Ovary (tissue), 9 donors: ENCODE results near the gene WDR54. TPM values are rescaled to one million over a fixed set of nuclear protein-coding genes. Genes with fewer than 3 reads are reported as not detected.

Experiments used
- DNase-seq, 5 donors: peaks; one replicate each; pipeline ENCODE4 v3.0.0-alpha.2; 2019 to 2020
- H3K27ac ChIP-seq, 2 donors: fragments of 200-600 bp; one replicate each; pipeline versions ENCODE4 v1.5.1 to v1.8.0; 2019 to 2022
- H3K27me3 ChIP-seq: fragments of 200-600 bp; one replicate; pipeline ENCODE4 v1.8.0; 2022
- H3K36me3 ChIP-seq: fragments of 200-600 bp; sonication (generic); one replicate; pipeline ENCODE4 v1.5.1; 2019
- H3K4me1 ChIP-seq: one replicate; pipeline ENCODE4 v1.8.1; 2013; ENCODE audit warnings: mild to moderate bottlenecking, moderate library complexity; ENCODE audit not compliant: insufficient read depth
- H3K4me3 ChIP-seq: fragments of 200-600 bp; sonication (generic); one replicate; pipeline ENCODE4 v1.5.1; 2017
- H3K9me3 ChIP-seq, 2 donors: fragments of 200-600 bp in 1 of 2; sonication (generic) in 1 of 2; one replicate each; pipeline versions ENCODE4 v1.5.1 to v1.8.1; 2013 to 2019; ENCODE audit warnings: mild to moderate bottlenecking in 1 of 2, moderate library complexity in 1 of 2
- CTCF ChIP-seq, 3 donors: fragments of 450-650 bp in 2 of 3; fragments of 200-600 bp in 1 of 3; IDR thresholded peaks; one replicate each; pipeline versions ENCODE4 v1.5.1 to v1.8.0; 2016 to 2022; ENCODE audit warnings: antibody characterized with exemption in 3 of 3, mild to moderate bottlenecking in 1 of 3
- EP300 ChIP-seq: sonication (generic); formaldehyde crosslinking; IDR thresholded peaks from one replicate; pipeline ENCODE4 v1.6.1; 2017; ENCODE audit warnings: antibody characterized with exemption
- POLR2A ChIP-seq: fragments of 450-650 bp; IDR thresholded peaks from one replicate; pipeline ENCODE4 v1.6.1; 2017; ENCODE audit warnings: antibody characterized with exemption, mild to moderate bottlenecking, moderate library complexity
- WGBS, 3 donors: extraction: QIAGEN DNeasy Blood & Tissue Kit in 1 of 3; methylation state at CpG; one replicate each; pipeline versions ENCODE4 v1.1.5 to v1.1.7; 2013 to 2017; 5-methylcytosine and 5-hydroxymethylcytosine counted together
- intact Hi-C, 4 donors: fragments of 100-400 bp; cut with DNase I; formaldehyde crosslinking; loops; one replicate each; pipeline versions ENCODE4 v1.11.0 to v1.15.1; 2022 to 2023
- polyA plus RNA-seq, 2 donors: library from polyadenylated mRNA; stranded (reverse); fragments of 200-250 nt in 1 of 2; fragments of 350-450 nt in 1 of 2; fragmentation: Illumina TruSeq in 1 of 2; extraction: RNeasy Lipid Tissue Mini Kit (QIAGEN cat#74804) in 1 of 2; gene quantifications; one replicate each; pipeline ENCODE4 v1.2.3, GENCODE V29; 2013 to 2014
- total RNA-seq, 7 donors: library from RNA; depleted of rRNA in 2 of 7; stranded (reverse); fragments of >200 nt in 2 of 7; fragmentation: NEBNext Ultra II Directional in 3 of 7; extraction: Animal tissue kit (Norgen Biotek cat#: 25700) in 3 of 7; gene quantifications; one replicate each; pipeline versions ENCODE4 v1.1.0 to v1.2.4, GENCODE V29; 2016 to 2023
- donor health status: DM: no; HTN: no; CAD: no; lungs with moderate emphysema.
- donor health status: DM: no; HTN: no; CAD: no.
- donor health status: Bipolar disorder and iron deficiency.
- donor health status: DM: yes; HTN: yes; CAD: no.
- donor health status: DM: no; HTN: no; CAD: no.
- donor health status: DM: yes; HTN: yes; CAD: no.

Gene WDR54
- total and polyA plus RNA-seq, 9 donors = 8.6 to 41.6 (median 16.2) TPM

DNA sequence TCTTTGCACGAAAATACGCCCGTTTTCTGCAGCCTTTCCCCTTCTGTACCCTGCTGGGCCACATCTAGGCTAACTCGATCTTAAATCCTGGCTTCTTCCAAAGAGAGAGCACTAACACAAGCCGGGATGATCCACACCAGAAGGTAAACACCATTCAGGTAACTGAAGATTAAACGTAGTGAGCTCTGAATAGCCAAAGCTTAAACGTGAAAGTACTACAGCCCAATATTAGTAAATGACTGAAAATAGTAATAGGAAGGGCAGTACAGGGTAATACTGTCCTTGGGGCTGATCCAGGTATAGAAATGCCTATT is 51.4 kb downstream of the WDR54 start:
- 4 to 14% (median 4%) methylated on average over 7 of the region's 7 CpGs for WGBS, 3 donors
- Histone ChIP-seq H3K27me3 (no peaks in the 10 kb centered on the region), H3K4me3 (peak overlapping the region; percentile 47), H3K4me1 (peaks cover 5% of the 10 kb centered on the region), H3K27ac (peak overlapping the region in 1 of 2 donors; percentile 83), H3K9me3 (no peaks in the 10 kb centered on the region), H3K36me3 (no peaks in the 10 kb centered on the region)
- intact Hi-C loops = loop anchor here in 1 of 4 donors (5.0 kb wide), 1 partner anchor 179 kb away; the partner anchor contains the start of gene SEMA4F
- DNase-seq = no peak
- TF ChIP-seq EP300 (no peak), CTCF (IDR thresholded peaks at IDR 0.05) (no peak), POLR2A (no peak)

DNA sequence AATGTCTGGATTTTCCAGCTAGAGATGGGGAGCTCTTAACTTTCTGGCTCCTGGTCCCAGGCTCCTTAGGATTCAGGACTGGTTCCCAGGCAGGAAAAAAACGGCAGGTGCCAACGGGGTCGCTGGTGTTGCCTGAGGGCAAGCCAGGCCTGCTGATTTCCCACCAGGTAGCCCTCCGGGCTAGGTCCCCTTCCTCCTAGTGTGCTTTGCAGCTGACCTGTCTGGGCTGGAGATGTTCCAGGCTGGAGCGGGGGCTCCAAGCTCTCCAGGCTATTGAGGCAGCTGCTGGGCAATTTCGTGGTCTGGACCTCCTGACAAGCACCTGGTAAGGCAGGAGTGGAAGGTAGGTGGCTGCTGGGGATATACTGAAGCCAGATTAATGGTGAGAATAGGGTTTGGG is 53.0 kb downstream of the WDR54 start:
- no peaks in the 10 kb centered on the region for H3K9me3 ChIP-seq
- DNase-seq = peak in 1 of 5 donors; percentile 33
- TF ChIP-seq EP300 (no peak), CTCF (IDR thresholded peaks at IDR 0.05) (no peak), POLR2A (no peak)
- peaks cover 5% of the 10 kb centered on the region for H3K4me1 ChIP-seq
- intact Hi-C loops = loop anchor here in 1 of 4 donors (5.0 kb wide), 1 partner anchor 178 kb away; the partner anchor contains the start of gene SEMA4F
- H3K36me3 ChIP-seq = no peaks in the 10 kb centered on the region
- no peaks in the 10 kb centered on the region for H3K27me3 ChIP-seq
- no peak overlapping the region for H3K27ac ChIP-seq
- 86 to 91% (median 87%) methylated on average over 6 of the region's 6 CpGs for WGBS, 3 donors
- H3K4me3 ChIP-seq = no peak overlapping the region

DNA sequence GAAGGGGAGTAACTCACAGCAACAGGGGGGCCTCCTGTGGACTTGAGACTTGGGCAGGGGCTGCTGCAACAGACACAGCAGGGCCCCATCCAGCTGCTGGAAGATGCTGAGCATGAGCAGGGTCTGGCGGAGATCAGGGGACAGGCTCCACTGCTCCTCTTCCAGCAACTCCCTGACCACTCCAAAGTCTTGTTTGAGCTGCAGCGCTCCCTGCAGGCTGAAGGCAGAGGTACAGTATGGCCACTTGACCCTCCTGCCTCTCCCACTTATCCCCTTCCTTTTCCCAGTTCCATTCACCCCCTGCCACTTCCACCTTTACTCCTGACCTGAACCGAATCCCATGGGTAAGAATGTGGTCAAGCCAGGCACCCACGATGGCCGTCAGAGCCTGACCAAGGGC is 53.4 kb downstream of the WDR54 start:
- no peaks in the 10 kb centered on the region for H3K36me3 ChIP-seq
- no peak for DNase-seq
- intact Hi-C loops = loop anchor here in 1 of 4 donors (5.0 kb wide), 1 partner anchor 177 kb away; the partner anchor contains the start of gene SEMA4F
- TF ChIP-seq POLR2A (no peak), CTCF (IDR thresholded peaks at IDR 0.05) (no peak), EP300 (no peak)
- no peaks in the 10 kb centered on the region for H3K27me3 ChIP-seq
- H3K9me3 ChIP-seq = no peaks in the 10 kb centered on the region
- 82 to 88% (median 88%) methylated on average over 5 of the region's 5 CpGs for WGBS, 3 donors
- no peak overlapping the region for H3K27ac ChIP-seq
- H3K4me1 ChIP-seq = peaks cover 5% of the 10 kb centered on the region
- H3K4me3 ChIP-seq = no peak overlapping the region

Other genes starting within 250 kb of the WDR54 start
- 100 to 1,000 TPM in 3 of 7 donors, 10 to 100 TPM in 4; 63.9 to 122 (median 94.5) TPM for gene MOB1A, start 242.9 kb upstream of the WDR54 start, total RNA-seq
- 10 to 100 TPM; 31.6 to 53.6 TPM for gene MOB1A, start 242.9 kb upstream of the WDR54 start, polyA plus RNA-seq
- 100 to 1,000 TPM in 1 of 7 donors, 10 to 100 TPM in 5, 1 to 10 TPM in 1; 6.5 to 229 (median 20.4) TPM for gene MTHFD2, start 223.1 kb upstream of the WDR54 start, total RNA-seq
- 10 to 100 TPM; 23.4 to 60.4 TPM for gene MTHFD2, start 223.1 kb upstream of the WDR54 start, polyA plus RNA-seq
- gene SLC4A5, start 78.3 kb upstream of the WDR54 start, total RNA-seq = 1 to 10 TPM; 1.5 to 6.3 (median 2.7) TPM
- gene SLC4A5, start 78.3 kb upstream of the WDR54 start, polyA plus RNA-seq = 1 to 10 TPM; 1.1 to 1.4 TPM
- gene DCTN1, start 41.4 kb upstream of the WDR54 start, total RNA-seq = 100 to 1,000 TPM in 5 of 7 donors, 10 to 100 TPM in 2; 58.5 to 127 (median 111) TPM
- 100 to 1,000 TPM in 1 of 2 donors, 10 to 100 TPM in 1; 59.5 to 108 TPM for gene DCTN1, start 41.4 kb upstream of the WDR54 start, polyA plus RNA-seq
- 1 to 10 TPM; 1.3 to 9.9 (median 4.5) TPM for gene C2orf81, start 111 bp upstream of the WDR54 start, total RNA-seq
- gene C2orf81, start 111 bp upstream of the WDR54 start, polyA plus RNA-seq = 1 to 10 TPM in 1 of 2 donors, under 1 TPM in 1; 0.85 to 5.1 TPM
- 10 to 100 TPM in 5 of 7 donors, 1 to 10 TPM in 2; 1.6 to 30.9 (median 12.2) TPM for gene RTKN, start 20.2 kb downstream of the WDR54 start, total RNA-seq
- 1 to 10 TPM; 8.6 TPM for gene RTKN, start 20.2 kb downstream of the WDR54 start, polyA plus RNA-seq
- 10 to 100 TPM in 6 of 7 donors, 1 to 10 TPM in 1; 9.4 to 60.9 (median 49.6) TPM for gene INO80B, start 33.4 kb downstream of the WDR54 start, total RNA-seq
- 10 to 100 TPM; 45.1 to 48.6 TPM for gene INO80B, start 33.4 kb downstream of the WDR54 start, polyA plus RNA-seq
- 10 to 100 TPM; 61.9 to 93.8 (median 73.3) TPM for gene WBP1, start 36.7 kb downstream of the WDR54 start, total RNA-seq
- gene WBP1, start 36.7 kb downstream of the WDR54 start, polyA plus RNA-seq = 100 to 1,000 TPM in 1 of 2 donors, 10 to 100 TPM in 1; 52.4 to 114 TPM
- 10 to 100 TPM; 26.3 to 38.6 (median 36.0) TPM for gene MOGS, start 43.7 kb downstream of the WDR54 start, total RNA-seq
- gene MOGS, start 43.7 kb downstream of the WDR54 start, polyA plus RNA-seq = 10 to 100 TPM; 20.4 to 24.6 TPM
- 100 to 1,000 TPM in 1 of 7 donors, 10 to 100 TPM in 6; 21.9 to 105 (median 85.1) TPM for gene MRPL53, start 51.0 kb downstream of the WDR54 start, total RNA-seq
- gene MRPL53, start 51.0 kb downstream of the WDR54 start, polyA plus RNA-seq = 10 to 100 TPM; 13.1 to 60.1 TPM
- gene CCDC142, start 61.3 kb downstream of the WDR54 start, total RNA-seq = 10 to 100 TPM; 13.1 to 31.1 (median 23.4) TPM
- gene CCDC142, start 61.3 kb downstream of the WDR54 start, polyA plus RNA-seq = 1 to 10 TPM; 3.7 to 8.7 TPM
- gene TTC31, start 61.4 kb downstream of the WDR54 start, total RNA-seq = 10 to 100 TPM; 15.1 to 21.7 (median 15.7) TPM
- gene TTC31, start 61.4 kb downstream of the WDR54 start, polyA plus RNA-seq = 10 to 100 TPM; 12.9 to 18.0 TPM
- gene LBX2, start 77.9 kb downstream of the WDR54 start, total RNA-seq = 1 to 10 TPM in 1 of 7 donors, under 1 TPM in 3, not detected in 3; 0.15 to 1.2 (median 0.28) TPM
- under 1 TPM in 1 of 2 donors, not detected in 1; 0.15 TPM for gene LBX2, start 77.9 kb downstream of the WDR54 start, polyA plus RNA-seq
- 10 to 100 TPM in 5 of 7 donors, 1 to 10 TPM in 2; 9.3 to 24.3 (median 12.2) TPM for gene PCGF1, start 86.0 kb downstream of the WDR54 start, total RNA-seq
- gene PCGF1, start 86.0 kb downstream of the WDR54 start, polyA plus RNA-seq = 10 to 100 TPM; 14.9 to 23.4 TPM
- gene TLX2, start 92.7 kb downstream of the WDR54 start, total RNA-seq = not detected
- not detected for gene TLX2, start 92.7 kb downstream of the WDR54 start, polyA plus RNA-seq
- gene DQX1, start 104.5 kb downstream of the WDR54 start, total RNA-seq = 1 to 10 TPM in 1 of 7 donors, under 1 TPM in 2, not detected in 4; 0.20 to 1.1 (median 0.24) TPM
- under 1 TPM in 1 of 2 donors, not detected in 1; 0.06 TPM for gene DQX1, start 104.5 kb downstream of the WDR54 start, polyA plus RNA-seq
- 100 to 1,000 TPM in 1 of 7 donors, 10 to 100 TPM in 6; 57.1 to 101 (median 70.4) TPM for gene AUP1, start 108.0 kb downstream of the WDR54 start, total RNA-seq
- 10 to 100 TPM; 65.8 to 87.1 TPM for gene AUP1, start 108.0 kb downstream of the WDR54 start, polyA plus RNA-seq
- gene HTRA2, start 108.2 kb downstream of the WDR54 start, total RNA-seq = 10 to 100 TPM; 28.7 to 47.6 (median 36.4) TPM
- 10 to 100 TPM; 37.5 to 38.9 TPM for gene HTRA2, start 108.2 kb downstream of the WDR54 start, polyA plus RNA-seq
- 1 to 10 TPM; 2.3 to 5.9 (median 4.4) TPM for gene LOXL3, start 132.2 kb downstream of the WDR54 start, total RNA-seq
- 1 to 10 TPM; 3.7 to 8.5 TPM for gene LOXL3, start 132.2 kb downstream of the WDR54 start, polyA plus RNA-seq
- gene DOK1, start 133.0 kb downstream of the WDR54 start, total RNA-seq = 10 to 100 TPM in 6 of 7 donors, 1 to 10 TPM in 1; 9.4 to 16.0 (median 13.6) TPM
- 10 to 100 TPM in 1 of 2 donors, 1 to 10 TPM in 1; 6.5 to 11.8 TPM for gene DOK1, start 133.0 kb downstream of the WDR54 start, polyA plus RNA-seq
- under 1 TPM in 4 of 7 donors, not detected in 3; 0.36 to 0.50 (median 0.45) TPM for gene M1AP, start 226.6 kb downstream of the WDR54 start, total RNA-seq
- under 1 TPM; 0.42 to 0.72 TPM for gene M1AP, start 226.6 kb downstream of the WDR54 start, polyA plus RNA-seq
- 10 to 100 TPM in 3 of 7 donors, 1 to 10 TPM in 4; 6.2 to 13.5 (median 7.4) TPM for gene SEMA4F, start 232.5 kb downstream of the WDR54 start, total RNA-seq
- 1 to 10 TPM; 3.8 to 6.9 TPM for gene SEMA4F, start 232.5 kb downstream of the WDR54 start, polyA plus RNA-seq